ENCODE measurements around the gene KRTAP10-12. TPM values are rescaled to one million over a fixed set of nuclear protein-coding genes. Genes with fewer than 3 reads are reported as not detected.
"Not testable (repeated sequence)": the region's sequence is repeated elsewhere in the genome, so short reads cannot be mapped to it uniquely, and the experiment has no call there.

The KRTAP10-12 gene
- polyA plus RNA-seq, 1 donor from 2014 or later: not detected

GRCh38 chr21:44689740-44690139 is 7.2 kb upstream of the KRTAP10-12 start:
- H3K27ac ChIP-seq (ENCODE audit: low read length); H3K9ac ChIP-seq (ENCODE audit: low read length); H3K79me2 ChIP-seq (replicated peaks; ENCODE audit: insufficient read depth, low read length); H3F3A ChIP-seq (ENCODE audit: insufficient read depth, low read length, poor library complexity, severe bottlenecking); H3K9me3 ChIP-seq (ENCODE audit: low read length); H3K4me3 ChIP-seq (ENCODE audit: low read length); H3K36me3 ChIP-seq (ENCODE audit: insufficient read depth, low read length); H2AFZ ChIP-seq (ENCODE audit: low read depth, low read length); H3K27me3 ChIP-seq (ENCODE audit: insufficient read depth, low read depth, low read length); H3K4me2 ChIP-seq (ENCODE audit: low read length); H4K20me1 ChIP-seq (ENCODE audit: insufficient read depth); H3K9me2 ChIP-seq (ENCODE audit: insufficient read depth, low read length): not testable (repeated sequence)

DNA sequence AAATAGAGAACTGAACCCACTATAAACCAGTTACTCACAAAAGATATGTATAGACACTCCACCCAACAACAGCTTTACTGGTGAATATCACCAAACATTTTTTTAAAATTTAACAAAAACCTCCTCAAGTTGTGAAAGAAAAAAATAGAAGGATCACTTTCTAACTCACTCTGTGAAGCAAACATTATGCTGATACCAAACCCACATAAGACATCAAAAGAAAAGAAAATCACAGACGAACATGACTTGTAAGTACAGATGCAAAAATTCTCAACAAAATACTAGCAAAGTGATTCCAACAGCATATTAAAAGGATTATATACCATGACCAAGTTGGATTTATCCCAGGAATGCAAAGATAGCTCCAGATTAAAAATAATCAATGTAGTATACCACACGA is 5.3 kb upstream of the KRTAP10-12 start:
- Histone ChIP-seq H3K9me3 (ENCODE audit: low read length) (peaks cover 10% of the 10 kb centered on the region), H3K27me3 (ENCODE audit: insufficient read depth, low read depth, low read length) (no peaks in the 10 kb centered on the region), H2AFZ (ENCODE audit: low read depth, low read length) (no peak overlapping the region), H4K20me1 (ENCODE audit: insufficient read depth) (no peaks in the 10 kb centered on the region), H3K36me3 (ENCODE audit: insufficient read depth, low read length) (no peaks in the 10 kb centered on the region), H3K27ac (ENCODE audit: low read length) (no peak overlapping the region), H3K79me2 (replicated peaks; ENCODE audit: insufficient read depth, low read length) (no peaks in the 10 kb centered on the region), H3K9me2 (ENCODE audit: insufficient read depth, low read length) (no peaks in the 10 kb centered on the region), H3K4me2 (ENCODE audit: low read length) (no peak overlapping the region), H3K9ac (ENCODE audit: low read length) (no peak overlapping the region), H3K4me3 (ENCODE audit: low read length) (no peak overlapping the region), H3F3A (ENCODE audit: insufficient read depth, low read length, poor library complexity, severe bottlenecking) (no peaks in the 10 kb centered on the region)
- TF ChIP-seq, protein P1, sequence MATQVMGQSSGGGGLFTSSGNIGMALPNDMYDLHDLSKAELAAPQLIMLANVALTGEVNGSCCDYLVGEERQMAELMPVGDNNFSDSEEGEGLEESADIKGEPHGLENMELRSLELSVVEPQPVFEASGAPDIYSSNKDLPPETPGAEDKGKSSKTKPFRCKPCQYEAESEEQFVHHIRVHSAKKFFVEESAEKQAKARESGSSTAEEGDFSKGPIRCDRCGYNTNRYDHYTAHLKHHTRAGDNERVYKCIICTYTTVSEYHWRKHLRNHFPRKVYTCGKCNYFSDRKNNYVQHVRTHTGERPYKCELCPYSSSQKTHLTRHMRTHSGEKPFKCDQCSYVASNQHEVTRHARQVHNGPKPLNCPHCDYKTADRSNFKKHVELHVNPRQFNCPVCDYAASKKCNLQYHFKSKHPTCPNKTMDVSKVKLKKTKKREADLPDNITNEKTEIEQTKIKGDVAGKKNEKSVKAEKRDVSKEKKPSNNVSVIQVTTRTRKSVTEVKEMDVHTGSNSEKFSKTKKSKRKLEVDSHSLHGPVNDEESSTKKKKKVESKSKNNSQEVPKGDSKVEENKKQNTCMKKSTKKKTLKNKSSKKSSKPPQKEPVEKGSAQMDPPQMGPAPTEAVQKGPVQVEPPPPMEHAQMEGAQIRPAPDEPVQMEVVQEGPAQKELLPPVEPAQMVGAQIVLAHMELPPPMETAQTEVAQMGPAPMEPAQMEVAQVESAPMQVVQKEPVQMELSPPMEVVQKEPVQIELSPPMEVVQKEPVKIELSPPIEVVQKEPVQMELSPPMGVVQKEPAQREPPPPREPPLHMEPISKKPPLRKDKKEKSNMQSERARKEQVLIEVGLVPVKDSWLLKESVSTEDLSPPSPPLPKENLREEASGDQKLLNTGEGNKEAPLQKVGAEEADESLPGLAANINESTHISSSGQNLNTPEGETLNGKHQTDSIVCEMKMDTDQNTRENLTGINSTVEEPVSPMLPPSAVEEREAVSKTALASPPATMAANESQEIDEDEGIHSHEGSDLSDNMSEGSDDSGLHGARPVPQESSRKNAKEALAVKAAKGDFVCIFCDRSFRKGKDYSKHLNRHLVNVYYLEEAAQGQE (IDR thresholded peaks at IDR 0.05; ENCODE audit: borderline replicate concordance): no peak
- TF ChIP-seq POLR2AphosphoS5 (IDR thresholded peaks at IDR 0.05): no peak
- TF ChIP-seq TAF1 (IDR thresholded peaks at IDR 0.05; ENCODE audit: low read depth): no peak
- TF ChIP-seq MXI1 (conservative IDR thresholded peaks at IDR 0.05; ENCODE audit: poor library complexity, severe bottlenecking): no peak
- TF ChIP-seq EZH2 (IDR thresholded peaks at IDR 0.05; ENCODE audit: borderline replicate concordance, insufficient read depth, low read length, poor library complexity, severe bottlenecking): no peak
- TF ChIP-seq SMC3 (conservative IDR thresholded peaks at IDR 0.05; ENCODE audit: poor library complexity): no peak
- TF ChIP-seq RAD21 (conservative IDR thresholded peaks at IDR 0.05): no peak
- TF ChIP-seq EP300 (conservative IDR thresholded peaks at IDR 0.05; ENCODE audit: poor library complexity, severe bottlenecking): no peak
- TF ChIP-seq, protein P2, sequence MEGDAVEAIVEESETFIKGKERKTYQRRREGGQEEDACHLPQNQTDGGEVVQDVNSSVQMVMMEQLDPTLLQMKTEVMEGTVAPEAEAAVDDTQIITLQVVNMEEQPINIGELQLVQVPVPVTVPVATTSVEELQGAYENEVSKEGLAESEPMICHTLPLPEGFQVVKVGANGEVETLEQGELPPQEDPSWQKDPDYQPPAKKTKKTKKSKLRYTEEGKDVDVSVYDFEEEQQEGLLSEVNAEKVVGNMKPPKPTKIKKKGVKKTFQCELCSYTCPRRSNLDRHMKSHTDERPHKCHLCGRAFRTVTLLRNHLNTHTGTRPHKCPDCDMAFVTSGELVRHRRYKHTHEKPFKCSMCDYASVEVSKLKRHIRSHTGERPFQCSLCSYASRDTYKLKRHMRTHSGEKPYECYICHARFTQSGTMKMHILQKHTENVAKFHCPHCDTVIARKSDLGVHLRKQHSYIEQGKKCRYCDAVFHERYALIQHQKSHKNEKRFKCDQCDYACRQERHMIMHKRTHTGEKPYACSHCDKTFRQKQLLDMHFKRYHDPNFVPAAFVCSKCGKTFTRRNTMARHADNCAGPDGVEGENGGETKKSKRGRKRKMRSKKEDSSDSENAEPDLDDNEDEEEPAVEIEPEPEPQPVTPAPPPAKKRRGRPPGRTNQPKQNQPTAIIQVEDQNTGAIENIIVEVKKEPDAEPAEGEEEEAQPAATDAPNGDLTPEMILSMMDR (IDR thresholded peaks at IDR 0.05; ENCODE audit: poor library complexity, severe bottlenecking): no peak

All from neural cell (in vitro differentiated cells).